ENCODE measurements around the gene TPR.
A peak's percentile ranks its signal among the peaks of the same experiment; 100 is the strongest.
"Not testable (repeated sequence)": the region's sequence is repeated elsewhere in the genome, so short reads cannot be mapped to it uniquely, and the experiment has no call there.

The TPR gene

DNA sequence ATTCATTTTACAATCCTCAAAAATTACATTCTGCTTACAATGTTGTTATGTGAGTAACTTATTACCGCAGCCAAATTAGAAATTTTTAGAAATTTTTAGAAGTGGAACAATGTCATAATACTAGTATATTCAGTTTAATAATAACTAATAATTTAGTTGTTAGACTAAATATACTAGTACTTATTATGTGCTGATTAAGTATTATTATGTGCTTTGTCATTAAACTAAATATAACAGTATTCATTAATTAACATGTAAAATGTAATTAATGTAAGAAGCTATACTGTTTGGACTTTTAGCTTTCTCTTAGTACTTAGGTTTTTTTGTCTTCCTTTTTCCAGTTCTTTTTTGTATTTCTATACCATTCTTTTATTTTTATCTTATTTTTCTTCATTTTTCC lies 15.9 kb upstream of the TPR start:
- Histone ChIP-seq H4K20me1 (ENCODE audit: insufficient read depth) (no peaks in the 10 kb centered on the region), H3K4me2 (no peak overlapping the region), H3K36me3 (ENCODE audit: insufficient read depth) (peaks cover 17% of the 10 kb centered on the region), H3K9ac (no peak overlapping the region), H3K27ac (no peak overlapping the region), H3K27me3 (ENCODE audit: insufficient read depth, low read depth) (no peaks in the 10 kb centered on the region), H3K4me3 (IDR thresholded peaks at IDR 0.05; ENCODE audit: insufficient read depth, low read depth, low read length) (no peak overlapping the region), H3K4me1 (ENCODE audit: low read depth, poor library complexity, severe bottlenecking) (peaks cover 10% of the 10 kb centered on the region), H2AFZ (ENCODE audit: low read depth) (no peak overlapping the region), H3K79me2 (ENCODE audit: insufficient read depth, low read depth) (no peaks in the 10 kb centered on the region)
- TF ChIP-seq, protein P1, sequence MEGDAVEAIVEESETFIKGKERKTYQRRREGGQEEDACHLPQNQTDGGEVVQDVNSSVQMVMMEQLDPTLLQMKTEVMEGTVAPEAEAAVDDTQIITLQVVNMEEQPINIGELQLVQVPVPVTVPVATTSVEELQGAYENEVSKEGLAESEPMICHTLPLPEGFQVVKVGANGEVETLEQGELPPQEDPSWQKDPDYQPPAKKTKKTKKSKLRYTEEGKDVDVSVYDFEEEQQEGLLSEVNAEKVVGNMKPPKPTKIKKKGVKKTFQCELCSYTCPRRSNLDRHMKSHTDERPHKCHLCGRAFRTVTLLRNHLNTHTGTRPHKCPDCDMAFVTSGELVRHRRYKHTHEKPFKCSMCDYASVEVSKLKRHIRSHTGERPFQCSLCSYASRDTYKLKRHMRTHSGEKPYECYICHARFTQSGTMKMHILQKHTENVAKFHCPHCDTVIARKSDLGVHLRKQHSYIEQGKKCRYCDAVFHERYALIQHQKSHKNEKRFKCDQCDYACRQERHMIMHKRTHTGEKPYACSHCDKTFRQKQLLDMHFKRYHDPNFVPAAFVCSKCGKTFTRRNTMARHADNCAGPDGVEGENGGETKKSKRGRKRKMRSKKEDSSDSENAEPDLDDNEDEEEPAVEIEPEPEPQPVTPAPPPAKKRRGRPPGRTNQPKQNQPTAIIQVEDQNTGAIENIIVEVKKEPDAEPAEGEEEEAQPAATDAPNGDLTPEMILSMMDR (conservative IDR thresholded peaks at IDR 0.05; ENCODE audit: low read depth, low read length): no peak

DNA sequence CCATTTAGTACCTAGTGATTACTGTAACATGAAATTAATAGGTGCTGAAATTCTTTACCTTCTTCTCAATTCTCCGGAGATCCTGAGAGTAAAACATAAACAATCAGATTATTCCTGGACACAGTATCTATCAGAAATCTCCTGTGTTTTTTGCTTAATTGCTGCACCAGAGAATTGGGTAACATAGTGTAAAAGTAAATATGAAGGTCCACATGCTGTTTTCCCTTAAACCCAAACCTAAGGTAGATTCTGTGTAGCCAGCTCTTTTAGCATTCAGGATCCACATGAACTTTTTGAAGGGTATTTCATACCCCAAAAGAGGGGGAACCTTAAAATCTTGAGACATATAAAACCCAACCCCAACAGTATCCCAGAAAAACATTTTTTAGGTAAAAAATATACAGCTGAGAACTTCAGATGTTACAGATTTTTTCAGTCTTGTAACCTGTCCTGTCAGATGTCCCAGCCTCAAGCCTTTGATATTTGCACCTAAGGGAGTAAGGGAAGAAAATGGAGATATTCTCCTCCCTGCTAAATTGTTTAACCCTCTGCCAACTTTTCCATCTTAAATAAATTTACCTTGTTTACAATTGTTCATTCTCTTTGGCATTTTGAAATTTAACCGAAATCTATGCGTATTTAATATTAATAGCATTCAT lies 11.8 kb upstream of the TPR start:
- H3K27ac ChIP-seq: no peak overlapping the region
- no peaks in the 10 kb centered on the region for H3K27me3 ChIP-seq (ENCODE audit: insufficient read depth, low read depth)
- H3K9ac ChIP-seq: no peak overlapping the region
- peaks cover 10% of the 10 kb centered on the region; the same call in 1 of the 2 replicates for H3K36me3 ChIP-seq (ENCODE audit: insufficient read depth)
- H3K4me3 ChIP-seq (IDR thresholded peaks at IDR 0.05; ENCODE audit: insufficient read depth, low read depth, low read length): no peak overlapping the region
- no peak overlapping the region for H2AFZ ChIP-seq (ENCODE audit: low read depth)
- H3K4me2 ChIP-seq: no peak overlapping the region
- peaks cover 1% of the 10 kb centered on the region for H3K4me1 ChIP-seq (ENCODE audit: low read depth, poor library complexity, severe bottlenecking)
- H3K79me2 ChIP-seq (ENCODE audit: insufficient read depth, low read depth): no peaks in the 10 kb centered on the region
- TF ChIP-seq, protein P1 (conservative IDR thresholded peaks at IDR 0.05; ENCODE audit: low read depth, low read length): no peak
- no peaks in the 10 kb centered on the region for H4K20me1 ChIP-seq (ENCODE audit: insufficient read depth)

DNA sequence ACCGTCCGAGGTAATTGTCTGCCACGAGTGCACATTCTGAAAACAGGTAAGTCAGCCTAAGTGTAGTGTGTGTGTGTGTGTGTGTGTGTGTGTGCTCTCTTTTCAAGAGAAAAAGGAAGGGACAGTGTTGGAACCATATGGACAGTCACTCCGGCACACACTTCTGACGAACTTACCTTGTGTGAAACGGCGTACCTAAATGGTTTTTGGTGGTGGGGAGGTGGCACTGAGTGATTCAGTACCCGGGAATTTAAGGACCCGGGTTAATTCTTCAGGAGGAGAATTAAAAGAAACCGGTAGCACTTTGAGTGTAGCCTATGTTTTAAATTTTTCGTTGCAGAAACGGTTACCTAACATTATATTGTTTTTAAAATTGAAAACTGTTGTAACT lies 871 bp upstream of the TPR start:
- no peaks in the 10 kb centered on the region for H3K27me3 ChIP-seq (ENCODE audit: insufficient read depth, low read depth)
- H3K79me2 ChIP-seq (ENCODE audit: insufficient read depth, low read depth): peaks cover 74% of the 10 kb centered on the region
- TF ChIP-seq, protein P1 (conservative IDR thresholded peaks at IDR 0.05; ENCODE audit: low read depth, low read length): no peak
- H3K4me1 ChIP-seq (ENCODE audit: low read depth, poor library complexity, severe bottlenecking): peaks cover 32% of the 10 kb centered on the region
- peak overlapping the region; percentile 91 for H3K9ac ChIP-seq
- peak overlapping the region; percentile 87 for H3K27ac ChIP-seq
- H4K20me1 ChIP-seq (ENCODE audit: insufficient read depth): peaks cover 5% of the 10 kb centered on the region
- H2AFZ ChIP-seq (ENCODE audit: low read depth): peak overlapping the region; percentile 82
- H3K4me3 ChIP-seq (IDR thresholded peaks at IDR 0.05; ENCODE audit: insufficient read depth, low read depth, low read length): peak overlapping the region; percentile 83
- H3K4me2 ChIP-seq: peak overlapping the region; percentile 98
- peaks cover 18% of the 10 kb centered on the region; the same call in 1 of the 2 replicates for H3K36me3 ChIP-seq (ENCODE audit: insufficient read depth)

DNA sequence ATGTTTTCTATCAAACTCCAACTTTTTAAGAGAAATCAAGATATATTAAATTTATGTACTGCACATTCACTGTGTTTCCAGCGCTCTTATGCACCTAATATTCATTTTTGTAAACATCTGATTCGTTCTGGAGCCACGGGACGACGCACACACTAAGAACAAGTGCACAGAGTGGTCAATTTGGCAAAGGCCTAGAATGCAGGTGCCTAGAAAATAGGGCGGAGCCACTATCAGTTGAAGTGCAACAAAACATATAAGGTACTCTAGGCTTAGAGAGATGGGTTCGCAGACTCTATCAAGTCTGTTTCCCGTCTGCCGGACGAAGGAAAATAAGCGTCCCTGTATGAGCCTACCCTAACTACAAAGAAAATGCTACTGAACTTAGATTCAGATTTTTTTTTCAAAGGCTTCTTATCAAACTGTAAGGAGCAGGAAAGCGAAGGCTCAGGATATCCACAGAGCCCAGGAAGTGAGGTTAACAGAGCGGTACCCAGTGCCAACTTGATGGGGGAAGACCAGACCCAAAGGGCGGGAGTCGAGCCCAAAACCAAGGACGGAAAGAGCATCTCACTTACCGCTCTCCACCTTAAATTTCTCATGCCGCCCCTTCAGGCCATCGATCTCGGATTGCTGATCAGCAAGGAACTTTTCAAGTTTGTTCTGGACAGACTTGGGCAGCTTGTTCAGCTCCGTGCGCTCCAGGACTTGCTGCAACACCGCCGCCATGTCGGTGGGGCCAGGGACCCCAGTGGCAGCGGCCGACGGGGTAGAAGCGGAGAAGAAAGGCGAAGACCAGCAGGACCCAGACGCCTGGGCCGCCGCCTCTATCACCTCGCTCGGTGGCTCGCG lies 526 bp downstream of the TPR start:
- Histone ChIP-seq H3K4me2 (peak overlapping the region; percentile 79), H3K4me3 (IDR thresholded peaks at IDR 0.05; ENCODE audit: insufficient read depth, low read depth, low read length) (peak overlapping the region; percentile 64), H3K27me3 (ENCODE audit: insufficient read depth, low read depth) (no peaks in the 10 kb centered on the region), H3K9ac (peak overlapping the region; percentile 91), H3K27ac (peak overlapping the region; percentile 87), H3K4me1 (ENCODE audit: low read depth, poor library complexity, severe bottlenecking) (peaks cover 32% of the 10 kb centered on the region), H4K20me1 (ENCODE audit: insufficient read depth) (peaks cover 7% of the 10 kb centered on the region), H2AFZ (ENCODE audit: low read depth) (peak overlapping the region; percentile 82), H3K36me3 (ENCODE audit: insufficient read depth) (peaks cover 18% of the 10 kb centered on the region; the same call in 1 of the 2 replicates), H3K79me2 (ENCODE audit: insufficient read depth, low read depth) (peaks cover 79% of the 10 kb centered on the region)
- TF ChIP-seq, protein P1 (conservative IDR thresholded peaks at IDR 0.05; ENCODE audit: low read depth, low read length): no peak

DNA sequence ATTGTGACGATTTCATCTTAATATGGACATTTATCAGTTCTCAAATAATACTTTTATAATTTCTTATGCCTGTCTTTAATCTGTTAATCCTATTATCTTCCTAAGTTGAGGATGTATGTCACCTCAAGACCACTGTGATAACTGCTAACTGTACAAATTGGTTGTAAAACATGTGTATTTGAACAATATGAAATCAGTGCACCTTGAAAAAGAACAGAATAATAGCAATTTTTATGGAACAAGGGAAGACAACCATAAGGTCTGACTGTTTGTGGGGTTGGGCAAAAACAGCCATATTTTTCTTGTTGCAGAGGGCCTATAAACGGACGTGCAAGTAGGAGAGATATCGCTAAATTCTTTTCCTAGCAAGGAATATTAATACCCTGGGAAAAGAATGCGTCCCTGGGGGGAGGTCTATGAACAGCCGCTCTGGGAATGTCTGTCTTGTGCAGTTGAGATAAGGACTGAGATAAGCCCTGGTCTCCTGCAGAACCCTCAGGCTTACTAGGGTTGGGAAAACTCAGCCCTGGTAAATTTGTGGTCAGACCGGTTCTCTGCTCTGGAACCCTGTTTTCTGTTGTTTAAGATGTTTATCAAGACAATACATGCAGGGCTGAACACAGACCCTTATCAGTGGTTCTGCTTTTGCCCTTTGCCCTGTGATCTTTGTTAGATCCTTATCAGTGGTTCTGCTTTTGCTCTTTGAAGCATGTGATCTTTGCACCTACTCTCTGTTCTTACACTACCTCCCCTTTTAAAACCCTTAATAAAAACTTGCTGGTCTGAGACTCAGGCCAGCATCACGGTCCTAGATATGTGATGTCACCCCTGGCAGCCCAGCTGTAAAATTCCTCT lies 27.0 kb downstream of the TPR start:
- not testable (repeated sequence) for H3K27ac ChIP-seq; H3K9ac ChIP-seq; H2AFZ ChIP-seq (ENCODE audit: low read depth); H3K4me3 ChIP-seq (IDR thresholded peaks at IDR 0.05; ENCODE audit: insufficient read depth, low read depth, low read length); H3K4me2 ChIP-seq; H3K27me3 ChIP-seq (ENCODE audit: insufficient read depth, low read depth); H3K79me2 ChIP-seq (ENCODE audit: insufficient read depth, low read depth); H3K4me1 ChIP-seq (ENCODE audit: low read depth, poor library complexity, severe bottlenecking); H4K20me1 ChIP-seq (ENCODE audit: insufficient read depth)
- H3K36me3 ChIP-seq (ENCODE audit: insufficient read depth): peaks cover 67% of the 10 kb centered on the region
